Breast epithelium (tissue), 4 donors: ENCODE data around the gene CCL17. TPM values are rescaled to one million over a fixed set of nuclear protein-coding genes. Genes with fewer than 3 reads are reported as not detected.
"Not testable (repeated sequence)": the region's sequence is repeated elsewhere in the genome, so short reads cannot be mapped to it uniquely, and the experiment has no call there.

Experiments used
- DNase-seq, 2 donors: peaks; one replicate each; pipeline ENCODE4 v3.0.0-alpha.2; 2019; ENCODE audit warnings: low spot score in 2 of 2
- H3K27ac ChIP-seq, 2 donors: fragments of 200-600 bp; sonication (generic) in 1 of 2; one replicate each; pipeline ENCODE4 v1.5.1; 2016 to 2019; ENCODE audit warnings: mild to moderate bottlenecking in 1 of 2
- H3K27me3 ChIP-seq, 2 donors: fragments of 200-600 bp; sonication (generic) in 1 of 2; one replicate each; pipeline versions ENCODE4 v1.5.1 to v1.6.0; 2017 to 2019; ENCODE audit warnings: control low read depth in 1 of 2, mild to moderate bottlenecking in 1 of 2
- H3K36me3 ChIP-seq: fragments of 200-600 bp; one replicate; pipeline ENCODE4 v1.5.1; 2019
- H3K4me1 ChIP-seq, 2 donors: fragments of 200-600 bp; sonication (generic); one replicate each; pipeline ENCODE4 v1.5.1; 2016 to 2019; ENCODE audit warnings: control low read depth in 1 of 2
- H3K4me3 ChIP-seq, 3 donors: fragments of 200-600 bp; sonication (generic); 1 replicate in 2 of 3; 2 replicates in 1 of 3; pipeline ENCODE4 v1.5.1; 2016 to 2019; ENCODE audit warnings: mild to moderate bottlenecking in 3 of 3, moderate library complexity in 2 of 3
- H3K9me3 ChIP-seq, 2 donors: fragments of 200-600 bp; sonication (generic) in 1 of 2; one replicate each; pipeline ENCODE4 v1.5.1; 2016 to 2019; ENCODE audit warnings: control low read depth in 1 of 2
- CTCF ChIP-seq, 3 donors: fragments of 450-650 bp; IDR thresholded peaks; one replicate each; pipeline ENCODE4 v1.5.1; 2016 to 2017; ENCODE audit warnings: antibody characterized with exemption in 3 of 3, mild to moderate bottlenecking in 3 of 3, moderate library complexity in 3 of 3
- POLR2A ChIP-seq: fragments of 450-650 bp; IDR thresholded peaks from one replicate; pipeline ENCODE4 v1.6.1; 2016; ENCODE audit warnings: antibody characterized with exemption, mild to moderate bottlenecking, moderate library complexity
- POLR2AphosphoS5 ChIP-seq, 3 donors: sonication (generic); formaldehyde crosslinking; IDR thresholded peaks; one replicate each; pipeline ENCODE4 v1.6.1; 2017; ENCODE audit warnings: antibody characterized with exemption in 3 of 3
- intact Hi-C: fragments of 100-400 bp; cut with DNase I; formaldehyde crosslinking; loops from one replicate; pipeline ENCODE4 v1.15.1; 2023; ENCODE audit warnings: low total_unique reads
- total RNA-seq, 3 donors: library from RNA; depleted of rRNA; stranded (reverse); fragments of >200 nt; gene quantifications; one replicate each; pipeline ENCODE4 v1.1.0, GENCODE V29; 2016

Gene CCL17
- total RNA-seq, 3 donors from 2014 or later: not detected

- intact Hi-C loops: no loop called here
- Histone ChIP-seq H3K9me3 (no peaks in the 10 kb centered on the region), H3K27ac (no peak overlapping the region), H3K27me3 (no peaks in the 10 kb centered on the region), H3K4me1 (no peaks in the 10 kb centered on the region), H3K36me3 (peaks cover 22% of the 10 kb centered on the region), H3K4me3 (no peak overlapping the region)
- no peak for DNase-seq
- no peak for TF ChIP-seq POLR2AphosphoS5 (IDR thresholded peaks at IDR 0.05)
- TF ChIP-seq POLR2A: no peak
Observed at GRCh38 chr16:57435838-57436237, 31.3 kb downstream of the CCL17 start.

GRCh38 chr16:57439947-57440346 is 35.4 kb downstream of the CCL17 start:
- intact Hi-C loops, DNase-seq, H3K36me3 ChIP-seq: not testable (repeated sequence)

GRCh38 chr16:57440551-57440950 is 36.0 kb downstream of the CCL17 start:
- H3K27me3 ChIP-seq, H3K9me3 ChIP-seq, DNase-seq, H3K27ac ChIP-seq, H3K4me1 ChIP-seq, intact Hi-C loops, H3K4me3 ChIP-seq, H3K36me3 ChIP-seq: not testable (repeated sequence)

More at GRCh38 chr16:57439947-57440346, 35.4 kb downstream of the CCL17 start:
- H3K4me3 ChIP-seq, H3K27ac ChIP-seq, H3K27me3 ChIP-seq, H3K9me3 ChIP-seq, H3K4me1 ChIP-seq: not testable (repeated sequence)

- H3K27ac ChIP-seq: no peak overlapping the region
- H3K4me3 ChIP-seq: no peak overlapping the region
- no peaks in the 10 kb centered on the region for H3K36me3 ChIP-seq
- intact Hi-C loops: no loop called here
- peaks cover 0 to 5% of the 10 kb centered on the region in 2 donors for H3K4me1 ChIP-seq
- H3K27me3 ChIP-seq: no peaks in the 10 kb centered on the region
- H3K9me3 ChIP-seq: no peaks in the 10 kb centered on the region
- no peak for DNase-seq
- TF ChIP-seq POLR2AphosphoS5 (IDR thresholded peaks at IDR 0.05) (no peak), POLR2A (no peak), CTCF (IDR thresholded peaks at IDR 0.05) (no peak)
Observed at GRCh38 chr16:57444711-57445110, 40.1 kb downstream of the CCL17 start.

- intact Hi-C loops: no loop called here
- Histone ChIP-seq H3K27me3 (no peaks in the 10 kb centered on the region), H3K27ac (no peak overlapping the region), H3K4me1 (peaks cover 0 to 5% of the 10 kb centered on the region in 2 donors), H3K9me3 (no peaks in the 10 kb centered on the region), H3K4me3 (no peak overlapping the region), H3K36me3 (no peaks in the 10 kb centered on the region)
- no peak for TF ChIP-seq POLR2A
- DNase-seq: no peak
Observed at GRCh38 chr16:57445510-57445909, 40.9 kb downstream of the CCL17 start.

GRCh38 chr16:57446531-57447185 is 42.1 kb downstream of the CCL17 start:
- no peaks in the 10 kb centered on the region for H3K9me3 ChIP-seq
- no peaks in the 10 kb centered on the region for H3K36me3 ChIP-seq
- no peaks in the 10 kb centered on the region for H3K27me3 ChIP-seq
- peaks cover 0 to 5% of the 10 kb centered on the region in 2 donors for H3K4me1 ChIP-seq
- TF ChIP-seq POLR2AphosphoS5 (IDR thresholded peaks at IDR 0.05) (no peak), CTCF (IDR thresholded peaks at IDR 0.05) (no peak), POLR2A (no peak)
- H3K4me3 ChIP-seq: peak overlapping the region; percentile 70 to 99 (median 92)
- H3K27ac ChIP-seq: peak overlapping the region; percentile 83 to 93
- DNase-seq: no peak
- intact Hi-C loops: no loop called here

GRCh38 chr16:57447186-57447962 is 42.8 kb downstream of the CCL17 start, which contains the start of the genes CIAPIN1 and COQ9:
CIAPIN1 (minus strand) TSS chr16:57447385; CDS start chr16:57440928, 6,457 bp downstream.
COQ9 (plus strand) TSS chr16:57447479; CDS start chr16:57447506, 27 bp downstream.
- no peaks in the 10 kb centered on the region for H3K27me3 ChIP-seq
- peak; percentile 93 to 94 for DNase-seq
- peaks cover 0 to 5% of the 10 kb centered on the region in 2 donors for H3K4me1 ChIP-seq
- peak within 1 kb of the TSS; percentile 83 to 93 for H3K27ac ChIP-seq
- H3K4me3 ChIP-seq: peak within 1 kb of the TSS; percentile 70 to 99 (median 92)
- intact Hi-C loops: no loop called here
- no peaks in the 10 kb centered on the region for H3K9me3 ChIP-seq
- H3K36me3 ChIP-seq: no peaks in the 10 kb centered on the region
- TF ChIP-seq POLR2A (peak; percentile 86), CTCF (IDR thresholded peaks at IDR 0.05) (no peak), POLR2AphosphoS5 (IDR thresholded peaks at IDR 0.05) (peak; percentile 79 to 91 (median 84))
